MV-4-11 (cell line): ENCODE measurements around the gene JPH4.
"Not testable (repeated sequence)": the region's sequence is repeated elsewhere in the genome, so short reads cannot be mapped to it uniquely, and the experiment has no call there.

Experiments
- DNase-seq: peaks from one replicate; lab custom pipeline; 2025; lab: John Stamatoyannopoulos, UW

JPH4 gene

DNA sequence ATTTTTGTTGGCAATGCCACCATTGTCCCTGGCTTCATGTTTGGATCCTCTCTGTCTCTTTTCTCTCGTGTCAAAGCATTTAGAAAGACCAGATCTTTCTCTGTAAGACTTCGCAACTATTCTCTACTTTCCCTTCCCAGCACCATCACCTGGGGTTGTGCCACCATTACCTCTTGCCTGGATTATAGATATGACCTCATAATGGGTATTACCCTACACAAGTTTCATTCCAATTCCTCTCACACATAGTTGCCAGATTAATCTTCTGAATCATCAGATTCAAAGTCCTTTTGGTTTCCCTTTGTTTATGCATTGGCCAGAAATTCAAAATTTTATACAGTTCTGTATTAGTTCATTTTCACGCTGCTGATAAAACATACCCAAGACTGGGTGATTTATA lies 30.4 kb upstream of the JPH4 start:
- DNase-seq, result no peak

GRCh38 chr14:23608454-23608853 lies 29.9 kb upstream of the JPH4 start:
- no peak for DNase-seq

GRCh38 chr14:23605931-23606585 lies 27.5 kb upstream of the JPH4 start:
- DNase-seq, result peak; percentile 42

DNA sequence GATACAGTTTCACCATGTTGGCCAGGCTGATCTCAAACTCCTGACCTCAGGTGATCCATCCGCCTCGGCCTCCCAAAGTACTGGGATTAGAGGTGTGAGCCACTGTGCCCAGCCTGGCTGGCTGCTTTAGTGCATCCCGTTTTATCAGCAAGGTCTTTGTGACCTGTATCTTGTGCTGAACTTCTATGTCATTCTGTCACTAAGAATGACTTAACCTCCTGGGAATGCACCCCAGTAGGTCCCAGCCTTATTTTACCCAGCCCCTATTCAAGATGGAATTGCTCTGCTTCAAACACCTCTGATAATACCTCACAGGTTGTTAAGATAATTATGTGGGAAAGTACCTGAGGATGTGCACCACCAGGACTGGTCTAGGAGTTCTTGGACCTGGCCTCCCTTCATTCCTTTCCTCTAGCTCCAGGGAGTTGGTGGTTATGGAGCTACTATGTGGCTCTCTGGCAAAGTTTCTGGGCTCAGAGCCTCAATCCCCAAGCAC lies 26.1 kb upstream of the JPH4 start:
- no peak for DNase-seq

DNA sequence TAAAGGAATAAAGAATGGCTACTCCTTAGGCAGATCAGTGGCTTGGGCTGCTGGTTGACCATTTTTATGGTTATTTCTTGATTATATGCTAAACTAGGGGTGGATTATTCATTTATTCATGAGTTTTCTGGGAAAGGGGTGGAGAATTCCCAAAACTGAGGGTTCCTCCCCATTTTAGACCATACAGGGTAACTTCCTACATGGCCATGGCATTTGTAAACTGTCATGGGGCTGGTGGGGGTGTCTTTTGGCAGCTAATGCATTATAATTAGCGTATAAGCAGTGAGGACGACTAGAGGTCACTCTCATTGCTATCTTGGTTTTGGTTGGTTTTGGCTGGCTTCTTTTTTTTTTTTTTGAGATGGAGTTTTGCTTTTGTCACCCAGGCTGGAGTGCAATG lies 25.6 kb upstream of the JPH4 start:
- DNase-seq, result no peak

DNA sequence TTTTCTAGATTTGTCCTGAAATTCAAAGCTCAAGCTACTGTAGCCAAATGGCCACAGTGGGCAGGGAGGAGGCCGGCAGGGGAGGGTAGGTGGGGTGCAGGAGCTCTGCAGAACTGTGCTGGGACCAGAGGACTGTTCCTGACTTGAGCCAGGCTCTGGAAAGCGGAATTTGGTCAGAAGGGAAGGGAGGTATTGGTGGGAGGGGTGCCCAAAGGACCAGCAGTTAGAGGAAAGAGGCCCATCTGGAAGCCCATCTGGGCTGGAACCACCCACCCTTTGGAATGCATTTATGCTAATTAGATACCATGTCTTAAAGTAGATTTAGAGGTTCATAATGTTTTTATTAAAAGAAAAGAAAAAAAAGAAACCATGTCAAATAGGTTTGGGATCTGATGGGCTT lies 24.5 kb upstream of the JPH4 start:
- DNase-seq, result no peak

DNA sequence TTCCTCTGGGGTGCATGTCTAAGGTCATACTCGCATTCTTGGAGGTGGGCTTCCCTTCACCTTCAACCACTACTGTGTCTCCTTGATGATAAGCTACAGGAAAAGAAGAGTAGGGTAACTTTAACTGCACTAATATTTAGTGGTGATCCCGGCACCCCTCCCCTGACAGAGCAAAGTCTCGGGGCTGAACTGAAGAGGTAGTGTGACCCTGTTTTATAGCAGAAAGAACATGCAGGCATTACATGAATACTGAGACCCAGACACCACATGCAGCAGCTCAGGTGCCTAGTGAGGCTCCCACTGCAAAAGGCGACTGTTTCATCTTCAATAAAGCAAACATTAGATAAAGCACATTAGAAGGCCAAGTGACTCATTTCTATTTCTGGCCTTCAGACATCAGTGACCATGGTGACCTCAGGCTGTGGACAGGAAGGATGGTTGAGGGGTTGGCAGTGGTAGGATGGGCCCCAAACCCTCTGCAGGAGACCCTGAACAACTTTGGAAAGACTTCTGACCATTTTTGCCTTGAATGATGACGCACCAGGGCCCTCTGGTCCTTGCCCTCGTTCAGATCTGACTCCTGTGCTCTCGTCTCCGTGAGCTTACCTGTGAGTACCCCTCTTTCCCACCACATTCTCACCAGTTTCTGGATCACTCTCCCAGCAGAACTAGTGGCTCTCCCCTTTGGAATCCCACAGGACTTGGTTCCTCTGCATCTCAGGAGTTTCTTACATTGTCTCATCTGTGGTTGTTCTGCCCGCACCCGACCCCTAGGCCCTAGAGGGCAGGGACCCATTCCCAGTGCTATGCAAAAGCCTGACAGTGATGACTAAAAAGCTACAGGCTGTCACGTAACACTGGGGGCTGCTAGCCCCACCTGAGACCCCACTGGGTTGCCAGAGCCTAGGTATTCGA lies 23.8 kb upstream of the JPH4 start:
- DNase-seq, result no peak

GRCh38 chr14:23601845-23602180 lies 23.2 kb upstream of the JPH4 start:
- no peak for DNase-seq

GRCh38 chr14:23601424-23601823 lies 22.8 kb upstream of the JPH4 start:
- DNase-seq, result no peak

- DNase-seq, result no peak
These were observed 22.2 kb upstream of the JPH4 start for GRCh38 chr14:23600806-23601205.

DNA sequence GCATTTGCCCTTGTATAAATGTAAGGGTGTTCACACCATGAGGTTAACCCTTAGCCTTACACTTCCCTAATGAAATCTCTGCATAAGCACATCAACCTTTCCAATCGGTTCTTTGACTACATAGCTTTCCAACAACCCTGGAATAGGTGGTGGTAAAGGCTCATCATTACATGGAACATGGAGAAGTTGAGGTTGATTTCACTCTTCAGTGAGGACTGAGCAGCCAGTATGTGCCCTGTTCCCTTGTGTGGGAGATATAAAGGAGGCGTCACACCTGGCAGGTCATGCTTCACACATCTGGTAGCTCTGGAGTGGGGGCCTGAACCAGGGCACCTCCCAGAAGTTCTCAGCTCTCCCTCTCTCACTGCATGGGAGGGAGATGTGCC lies 21.7 kb upstream of the JPH4 start:
- DNase-seq, result no peak

GRCh38 chr14:23594191-23594590 lies 15.6 kb upstream of the JPH4 start:
- DNase-seq, result not testable (repeated sequence)

DNA sequence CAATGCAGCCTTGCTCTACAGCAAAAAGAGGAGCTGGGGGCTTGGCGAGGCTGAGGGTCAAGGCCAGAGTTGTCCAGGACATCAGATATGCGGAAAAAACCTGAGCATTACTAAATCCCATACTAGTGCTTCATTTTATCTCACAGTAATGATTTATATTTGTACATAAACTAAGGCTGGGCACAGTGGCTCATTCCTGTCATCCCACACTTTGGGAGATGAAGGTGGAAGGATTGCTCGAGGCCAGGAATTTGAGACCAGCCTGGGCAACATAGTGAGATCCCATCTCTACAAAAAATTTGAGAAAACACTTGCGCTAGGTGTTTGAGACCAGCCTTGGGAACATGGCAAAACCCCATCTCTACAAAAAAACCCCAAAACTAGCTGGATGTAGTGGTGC lies 11.6 kb upstream of the JPH4 start:
- DNase-seq, result no peak

DNA sequence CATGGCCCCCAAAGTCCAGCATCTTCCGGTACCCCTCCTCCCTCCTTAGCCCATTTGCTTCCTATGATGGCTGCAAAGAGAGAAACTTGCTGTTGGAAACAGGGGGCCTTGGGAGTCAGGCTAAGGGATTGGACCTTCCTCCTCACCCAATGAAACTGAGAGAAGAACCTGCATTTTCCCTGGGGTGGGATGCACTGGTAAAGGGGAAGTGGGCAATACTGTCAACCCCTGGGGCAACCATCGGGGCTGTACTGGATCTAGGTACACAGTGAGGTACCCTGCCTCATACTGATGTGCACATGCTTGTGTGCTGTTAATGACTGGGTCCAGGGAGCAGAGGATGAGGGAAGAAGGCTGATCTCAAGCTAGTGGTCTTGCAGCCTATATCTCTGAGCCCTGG lies 11.0 kb upstream of the JPH4 start:
- DNase-seq, result no peak

DNA sequence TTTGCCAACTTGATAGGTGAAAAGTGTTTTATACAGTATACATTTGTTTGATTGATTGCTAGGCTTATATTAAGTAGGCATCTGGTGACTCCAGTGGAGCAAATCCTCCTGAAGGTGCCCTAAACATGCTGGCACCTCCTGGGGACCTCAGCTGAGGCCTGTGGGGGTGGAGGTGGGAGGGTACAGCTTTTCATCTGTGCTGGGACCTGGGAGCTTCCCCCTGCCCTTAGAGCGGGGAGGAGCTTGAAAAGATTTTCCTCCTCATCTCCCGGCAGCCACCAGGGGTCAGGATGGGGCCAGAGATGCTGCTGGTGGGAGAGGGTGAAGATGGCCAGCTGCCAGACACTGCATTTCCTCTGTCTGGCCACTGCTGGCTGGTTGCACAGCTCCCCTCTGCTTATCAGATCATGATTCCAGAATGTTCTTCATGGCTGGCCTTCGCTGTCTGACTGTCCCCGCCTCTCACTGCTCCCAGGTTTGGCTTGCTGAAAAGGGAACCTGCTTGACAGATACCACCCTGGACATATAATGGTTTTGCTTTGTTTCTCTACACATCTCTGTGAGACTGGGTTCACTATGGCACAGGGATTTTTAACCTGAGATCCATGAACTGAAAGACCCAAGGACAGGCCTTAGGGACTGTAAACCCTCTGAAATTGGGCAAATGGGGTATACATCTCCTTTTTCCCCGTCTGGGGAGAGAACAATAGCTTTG lies 10.5 kb upstream of the JPH4 start:
- DNase-seq, result peak; percentile 77

DNA sequence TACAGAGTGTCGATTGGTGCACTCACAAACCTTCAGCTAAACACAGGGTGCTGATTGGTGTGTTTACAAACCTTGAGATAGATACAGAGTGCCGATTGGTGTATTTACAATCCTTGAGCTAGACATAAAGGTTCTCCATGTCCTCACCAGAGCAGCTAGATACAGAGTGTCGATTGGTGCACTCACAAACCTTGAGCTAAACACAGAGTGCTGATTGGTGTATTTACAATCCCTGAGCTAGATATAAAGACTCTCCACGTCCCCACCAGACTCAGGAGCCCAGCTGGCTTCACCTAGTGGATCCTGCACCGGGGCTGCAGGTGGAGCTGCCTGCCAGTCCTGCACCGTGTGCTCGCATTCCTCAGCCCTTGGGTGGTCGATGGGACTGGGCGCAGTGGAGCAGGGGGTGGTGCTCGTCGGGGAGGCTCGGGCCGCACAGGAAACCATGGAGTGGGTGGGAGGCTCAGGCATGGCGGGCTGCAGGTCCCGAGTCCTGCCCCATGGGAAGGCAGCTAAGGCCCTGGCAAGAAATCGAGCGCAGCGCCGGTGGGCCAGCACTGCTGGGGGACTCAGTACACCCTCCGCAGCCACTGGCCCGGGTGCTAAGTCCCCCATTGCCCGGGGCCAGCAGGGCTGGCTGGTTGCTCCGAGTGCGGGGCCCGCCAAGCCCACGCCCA lies 6.1 kb upstream of the JPH4 start:
- not testable (repeated sequence) for DNase-seq

- DNase-seq, result not testable (repeated sequence)
These were observed 5.4 kb upstream of the JPH4 start for GRCh38 chr14:23583761-23584526.

DNA sequence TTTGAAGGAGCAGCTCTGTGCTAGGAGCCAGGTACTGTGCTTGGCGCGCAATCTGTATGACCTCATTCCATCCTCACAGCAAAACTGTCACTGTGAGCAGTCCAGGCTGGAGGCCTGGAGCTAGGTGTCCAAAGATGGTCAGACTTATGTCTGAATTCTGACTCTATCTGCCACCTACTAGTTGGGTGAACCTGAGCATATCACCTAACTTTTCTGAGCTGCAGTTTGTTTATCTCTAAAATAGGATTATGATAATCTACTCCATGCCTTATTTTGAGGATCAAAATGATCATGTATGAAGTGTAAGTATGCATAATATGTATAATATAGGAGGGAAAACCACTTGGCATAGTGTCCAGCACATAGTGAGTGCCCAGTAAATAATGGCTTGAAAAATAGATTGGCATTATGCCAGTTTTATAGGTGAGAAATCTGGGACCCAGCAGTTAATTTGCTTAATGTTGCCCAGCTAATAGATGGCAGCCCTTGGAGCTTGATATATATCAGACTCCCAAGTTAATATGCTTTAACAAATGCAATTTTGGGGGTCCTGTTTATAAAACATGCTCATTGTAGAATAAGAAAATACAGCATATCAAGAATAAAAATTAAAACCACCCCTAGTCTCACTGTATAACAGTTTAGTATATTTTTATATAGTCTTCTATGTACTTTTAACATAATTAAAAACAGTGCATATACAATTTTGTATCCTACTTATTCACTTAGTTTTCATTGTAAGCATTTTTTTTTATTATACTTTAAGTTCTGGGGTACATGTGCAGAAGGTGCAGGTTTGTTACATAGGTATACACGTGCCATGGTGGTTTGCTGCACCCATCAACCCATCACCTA lies 4.5 kb upstream of the JPH4 start:
- no peak for DNase-seq

- DNase-seq, result no peak
These were observed 2.3 kb upstream of the JPH4 start for GRCh38 chr14:23580948-23581281.

- DNase-seq, result no peak
These were observed 1.7 kb upstream of the JPH4 start for GRCh38 chr14:23580152-23580926.
